ENCODE data around the gene BMP5.

- TF ChIP-seq CTCF (IDR thresholded peaks at IDR 0.05; ENCODE audit: low read length) = no peak
- TF ChIP-seq EZH2 (optimal IDR thresholded peaks at IDR 0.05; ENCODE audit: low read depth, low read length) = no peak
- no peak for TF ChIP-seq EZH2phosphoT487 (IDR thresholded peaks at IDR 0.05; ENCODE audit: low read length)
Observed at GRCh38 chr6:55774286-55775028, 100.9 kb downstream of the BMP5 start.

Data from MM.1S (cell line).